Measurements from ENCODE around the gene LIN54.

The LIN54 gene

DNA sequence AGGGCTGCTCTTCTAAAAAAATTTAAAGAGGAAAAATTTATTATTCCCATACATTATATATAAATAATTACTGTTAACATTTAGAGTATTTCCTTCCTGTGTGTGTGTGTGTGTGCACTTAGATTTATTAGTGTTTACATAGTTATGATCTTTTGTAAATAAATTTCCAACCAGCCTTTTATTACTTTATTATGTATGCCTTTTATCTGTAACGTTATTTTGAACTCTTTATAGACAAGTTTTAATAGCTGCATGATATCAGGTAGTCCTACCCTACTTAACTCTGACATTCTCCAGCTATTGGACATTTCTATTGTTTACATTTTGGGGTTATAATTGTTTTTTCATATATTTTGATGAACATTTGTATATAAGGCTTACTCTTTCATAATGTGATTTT, 101.3 kb downstream of the LIN54 start:
- H3K4me1 ChIP-seq (ENCODE audit: insufficient read depth, low read length, poor library complexity, severe bottlenecking), result peaks cover 20% of the 10 kb centered on the region
- no peaks in the 10 kb centered on the region for H3K36me3 ChIP-seq (ENCODE audit: insufficient read depth, low read length)
- H3F3A ChIP-seq (ENCODE audit: low read depth), result no peaks in the 10 kb centered on the region; the same call in 1 of the 2 replicates
- no peaks in the 10 kb centered on the region for H3K9me2 ChIP-seq (replicated peaks; ENCODE audit: low read depth, low read length)
- no peaks in the 10 kb centered on the region for H3K27me3 ChIP-seq (ENCODE audit: insufficient read depth, low read length, poor library complexity, severe bottlenecking)
- H3K79me2 ChIP-seq (ENCODE audit: insufficient read depth, low read length), result no peaks in the 10 kb centered on the region
- H2AFZ ChIP-seq (ENCODE audit: low read length), result no peak overlapping the region
- H4K20me1 ChIP-seq (ENCODE audit: insufficient read depth, low read length, poor library complexity, severe bottlenecking), result no peaks in the 10 kb centered on the region
- no peak overlapping the region for H3K4me3 ChIP-seq (ENCODE audit: low read length, poor library complexity, severe bottlenecking)
- no peaks in the 10 kb centered on the region for H3K9me3 ChIP-seq (ENCODE audit: insufficient read depth, low read depth, low read length)
- TF ChIP-seq EZH2phosphoT487 (IDR thresholded peaks at IDR 0.05; ENCODE audit: borderline replicate concordance), result no peak
- TF ChIP-seq, protein P1, sequence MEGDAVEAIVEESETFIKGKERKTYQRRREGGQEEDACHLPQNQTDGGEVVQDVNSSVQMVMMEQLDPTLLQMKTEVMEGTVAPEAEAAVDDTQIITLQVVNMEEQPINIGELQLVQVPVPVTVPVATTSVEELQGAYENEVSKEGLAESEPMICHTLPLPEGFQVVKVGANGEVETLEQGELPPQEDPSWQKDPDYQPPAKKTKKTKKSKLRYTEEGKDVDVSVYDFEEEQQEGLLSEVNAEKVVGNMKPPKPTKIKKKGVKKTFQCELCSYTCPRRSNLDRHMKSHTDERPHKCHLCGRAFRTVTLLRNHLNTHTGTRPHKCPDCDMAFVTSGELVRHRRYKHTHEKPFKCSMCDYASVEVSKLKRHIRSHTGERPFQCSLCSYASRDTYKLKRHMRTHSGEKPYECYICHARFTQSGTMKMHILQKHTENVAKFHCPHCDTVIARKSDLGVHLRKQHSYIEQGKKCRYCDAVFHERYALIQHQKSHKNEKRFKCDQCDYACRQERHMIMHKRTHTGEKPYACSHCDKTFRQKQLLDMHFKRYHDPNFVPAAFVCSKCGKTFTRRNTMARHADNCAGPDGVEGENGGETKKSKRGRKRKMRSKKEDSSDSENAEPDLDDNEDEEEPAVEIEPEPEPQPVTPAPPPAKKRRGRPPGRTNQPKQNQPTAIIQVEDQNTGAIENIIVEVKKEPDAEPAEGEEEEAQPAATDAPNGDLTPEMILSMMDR (conservative IDR thresholded peaks at IDR 0.05; ENCODE audit: low read length), result no peak
- H3K9ac ChIP-seq (ENCODE audit: low read depth, low read length, poor library complexity, severe bottlenecking), result no peak overlapping the region
- no peak overlapping the region for H3K4me2 ChIP-seq (ENCODE audit: low read depth, low read length, poor library complexity, severe bottlenecking)

DNA sequence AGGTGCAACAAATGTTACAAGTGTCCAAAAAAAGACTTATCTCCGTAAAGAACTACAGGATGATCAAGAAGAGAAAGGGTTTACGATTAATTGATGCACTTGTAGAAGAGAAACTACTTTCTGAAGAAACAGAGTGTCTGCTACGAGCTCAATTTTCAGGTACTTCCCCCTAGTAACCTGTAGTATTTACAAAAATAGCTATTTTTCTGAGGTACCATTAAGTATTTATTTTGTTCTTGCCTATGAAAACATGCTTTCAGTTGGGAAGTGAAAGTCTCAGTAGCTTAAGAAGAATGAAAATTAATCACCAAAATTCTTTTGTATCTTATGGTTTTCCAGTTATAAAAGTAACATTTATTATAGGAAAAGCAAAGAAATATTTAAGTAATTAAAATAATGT, 104.2 kb downstream of the LIN54 start:
- H3K4me1 ChIP-seq (ENCODE audit: insufficient read depth, low read length, poor library complexity, severe bottlenecking), result peaks cover 36% of the 10 kb centered on the region
- no peaks in the 10 kb centered on the region for H4K20me1 ChIP-seq (ENCODE audit: insufficient read depth, low read length, poor library complexity, severe bottlenecking)
- H2AFZ ChIP-seq (ENCODE audit: low read length), result no peak overlapping the region
- H3K9me3 ChIP-seq (ENCODE audit: insufficient read depth, low read depth, low read length), result no peaks in the 10 kb centered on the region
- no peaks in the 10 kb centered on the region for H3K27me3 ChIP-seq (ENCODE audit: insufficient read depth, low read length, poor library complexity, severe bottlenecking)
- H3K9me2 ChIP-seq (replicated peaks; ENCODE audit: low read depth, low read length), result no peaks in the 10 kb centered on the region
- peak overlapping the region; percentile 84 for H3K4me2 ChIP-seq (ENCODE audit: low read depth, low read length, poor library complexity, severe bottlenecking)
- no peak overlapping the region for H3K4me3 ChIP-seq (ENCODE audit: low read length, poor library complexity, severe bottlenecking)
- no peak for TF ChIP-seq EZH2phosphoT487 (IDR thresholded peaks at IDR 0.05; ENCODE audit: borderline replicate concordance)
- TF ChIP-seq, protein P1 (conservative IDR thresholded peaks at IDR 0.05; ENCODE audit: low read length), result no peak
- H3K9ac ChIP-seq (ENCODE audit: low read depth, low read length, poor library complexity, severe bottlenecking), result no peak overlapping the region
- no peaks in the 10 kb centered on the region; the same call in 1 of the 2 replicates for H3F3A ChIP-seq (ENCODE audit: low read depth)
- H3K79me2 ChIP-seq (ENCODE audit: insufficient read depth, low read length), result peaks cover 19% of the 10 kb centered on the region
- no peaks in the 10 kb centered on the region for H3K36me3 ChIP-seq (ENCODE audit: insufficient read depth, low read length)

DNA sequence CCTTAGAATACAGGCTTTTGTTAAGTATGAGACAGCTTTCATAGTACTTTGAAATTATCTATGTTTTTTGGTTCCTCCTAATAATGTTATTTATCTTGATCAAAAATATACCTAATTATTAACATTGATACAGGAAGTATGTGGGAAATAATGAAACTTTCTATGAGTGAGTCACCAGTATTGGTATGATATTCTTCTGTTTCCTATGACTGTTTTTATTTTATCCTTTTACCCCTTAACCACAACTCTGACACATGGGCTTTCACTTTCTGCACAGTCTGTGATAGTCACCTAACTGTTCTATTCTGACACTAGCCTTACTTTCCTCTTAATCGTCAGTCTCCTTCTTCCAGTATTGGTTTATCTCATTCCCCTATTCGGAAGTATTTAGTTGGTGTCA, 105.4 kb downstream of the LIN54 start:
- peaks cover 24% of the 10 kb centered on the region for H3K79me2 ChIP-seq (ENCODE audit: insufficient read depth, low read length)
- peak overlapping the region; percentile 84 for H3K4me2 ChIP-seq (ENCODE audit: low read depth, low read length, poor library complexity, severe bottlenecking)
- H3K9ac ChIP-seq (ENCODE audit: low read depth, low read length, poor library complexity, severe bottlenecking), result peak overlapping the region; percentile 49
- peaks cover 38% of the 10 kb centered on the region for H3K4me1 ChIP-seq (ENCODE audit: insufficient read depth, low read length, poor library complexity, severe bottlenecking)
- H3K9me2 ChIP-seq (replicated peaks; ENCODE audit: low read depth, low read length), result no peaks in the 10 kb centered on the region
- H3K9me3 ChIP-seq (ENCODE audit: insufficient read depth, low read depth, low read length), result no peaks in the 10 kb centered on the region
- peaks cover under 1% of the 10 kb centered on the region; the same call in 1 of the 2 replicates for H3F3A ChIP-seq (ENCODE audit: low read depth)
- H3K36me3 ChIP-seq (ENCODE audit: insufficient read depth, low read length), result no peaks in the 10 kb centered on the region
- peak overlapping the region; percentile 61 for H3K4me3 ChIP-seq (ENCODE audit: low read length, poor library complexity, severe bottlenecking)
- H4K20me1 ChIP-seq (ENCODE audit: insufficient read depth, low read length, poor library complexity, severe bottlenecking), result peaks cover under 1% of the 10 kb centered on the region
- H3K27me3 ChIP-seq (ENCODE audit: insufficient read depth, low read length, poor library complexity, severe bottlenecking), result peaks cover 2% of the 10 kb centered on the region
- TF ChIP-seq, protein P1 (conservative IDR thresholded peaks at IDR 0.05; ENCODE audit: low read length), result no peak
- no peak for TF ChIP-seq EZH2phosphoT487 (IDR thresholded peaks at IDR 0.05; ENCODE audit: borderline replicate concordance)
- H2AFZ ChIP-seq (ENCODE audit: low read length), result no peak overlapping the region
